ENCODE measurements around the gene PLEKHJ1.

The PLEKHJ1 gene

GRCh38 chr19:2260341-2260805 is 24.2 kb upstream of the PLEKHJ1 start:
- H3K4me3 ChIP-seq (IDR thresholded peaks at IDR 0.05; ENCODE audit: insufficient read depth, low read depth, low read length): no peak overlapping the region
- H3K27ac ChIP-seq: no peak overlapping the region
- no peaks in the 10 kb centered on the region for H3K36me3 ChIP-seq (ENCODE audit: insufficient read depth)
- H3K27me3 ChIP-seq (ENCODE audit: insufficient read depth, low read depth): no peaks in the 10 kb centered on the region
- H2AFZ ChIP-seq (ENCODE audit: low read depth): no peak overlapping the region
- H3K79me2 ChIP-seq (ENCODE audit: insufficient read depth, low read depth): peaks cover 15% of the 10 kb centered on the region; the same call in 1 of the 2 replicates
- H3K4me1 ChIP-seq (ENCODE audit: low read depth, poor library complexity, severe bottlenecking): peaks cover 16% of the 10 kb centered on the region
- H3K9ac ChIP-seq: no peak overlapping the region
- no peak for TF ChIP-seq CTCF (conservative IDR thresholded peaks at IDR 0.05; ENCODE audit: low read depth, low read length)
- no peaks in the 10 kb centered on the region for H4K20me1 ChIP-seq (ENCODE audit: insufficient read depth)
- peak overlapping the region; percentile 11; the same call in 1 of the 2 replicates for H3K4me2 ChIP-seq

- Histone ChIP-seq H3K36me3 (ENCODE audit: insufficient read depth) (no peaks in the 10 kb centered on the region), H3K79me2 (ENCODE audit: insufficient read depth, low read depth) (peaks cover 23% of the 10 kb centered on the region; the same call in 1 of the 2 replicates), H3K4me1 (ENCODE audit: low read depth, poor library complexity, severe bottlenecking) (peaks cover 25% of the 10 kb centered on the region), H3K9ac (no peak overlapping the region), H3K4me2 (no peak overlapping the region), H3K27ac (no peak overlapping the region), H3K27me3 (ENCODE audit: insufficient read depth, low read depth) (no peaks in the 10 kb centered on the region), H4K20me1 (ENCODE audit: insufficient read depth) (no peaks in the 10 kb centered on the region), H2AFZ (ENCODE audit: low read depth) (no peak overlapping the region), H3K4me3 (IDR thresholded peaks at IDR 0.05; ENCODE audit: insufficient read depth, low read depth, low read length) (no peak overlapping the region)
- no peak for TF ChIP-seq CTCF (conservative IDR thresholded peaks at IDR 0.05; ENCODE audit: low read depth, low read length)
These were observed 23.2 kb upstream of the PLEKHJ1 start for GRCh38 chr19:2259336-2259735.

- peak within 1 kb of the TSS; percentile 86 for H3K4me2 ChIP-seq
- H3K4me3 ChIP-seq (IDR thresholded peaks at IDR 0.05; ENCODE audit: insufficient read depth, low read depth, low read length): peak within 1 kb of the TSS; percentile 49
- H3K79me2 ChIP-seq (ENCODE audit: insufficient read depth, low read depth): peaks cover 27% of the 10 kb centered on the region; the same call in 1 of the 2 replicates
- no peak for TF ChIP-seq CTCF (conservative IDR thresholded peaks at IDR 0.05; ENCODE audit: low read depth, low read length)
- H4K20me1 ChIP-seq (ENCODE audit: insufficient read depth): no peaks in the 10 kb centered on the region
- H3K4me1 ChIP-seq (ENCODE audit: low read depth, poor library complexity, severe bottlenecking): peaks cover 27% of the 10 kb centered on the region
- peak within 1 kb of the TSS; percentile 74 for H3K9ac ChIP-seq
- H3K36me3 ChIP-seq (ENCODE audit: insufficient read depth): no peaks in the 10 kb centered on the region
- H3K27me3 ChIP-seq (ENCODE audit: insufficient read depth, low read depth): no peaks in the 10 kb centered on the region
- H2AFZ ChIP-seq (ENCODE audit: low read depth): peak within 1 kb of the TSS; percentile 42; the same call in 1 of the 2 replicates
- H3K27ac ChIP-seq: peak within 1 kb of the TSS; percentile 85
These were observed 20.0 kb upstream of the PLEKHJ1 start, which contains the start of gene JSRP1 for GRCh38 chr19:2255982-2256685. TSS of gene JSRP1 (minus strand) at chr19:2256417. CDS start at chr19:2255314, 1,103 bp downstream.

- Histone ChIP-seq H2AFZ (ENCODE audit: low read depth) (peak overlapping the region; percentile 42; the same call in 1 of the 2 replicates), H3K4me1 (ENCODE audit: low read depth, poor library complexity, severe bottlenecking) (peaks cover 21% of the 10 kb centered on the region), H3K27ac (peak overlapping the region; percentile 85), H3K4me3 (IDR thresholded peaks at IDR 0.05; ENCODE audit: insufficient read depth, low read depth, low read length) (peak overlapping the region; percentile 49), H3K9ac (peak overlapping the region; percentile 74), H3K27me3 (ENCODE audit: insufficient read depth, low read depth) (no peaks in the 10 kb centered on the region), H3K79me2 (ENCODE audit: insufficient read depth, low read depth) (peaks cover 27% of the 10 kb centered on the region; the same call in 1 of the 2 replicates), H4K20me1 (ENCODE audit: insufficient read depth) (no peaks in the 10 kb centered on the region), H3K4me2 (peak overlapping the region; percentile 86), H3K36me3 (ENCODE audit: insufficient read depth) (no peaks in the 10 kb centered on the region)
- TF ChIP-seq CTCF (conservative IDR thresholded peaks at IDR 0.05; ENCODE audit: low read depth, low read length): no peak
These were observed 19.1 kb upstream of the PLEKHJ1 start for GRCh38 chr19:2255112-2255845.
